Endothelial cell (in vitro differentiated cells): Measurements from ENCODE around the gene ZNF575. TPM values are rescaled to one million over a fixed set of nuclear protein-coding genes. Genes with fewer than 3 reads are reported as not detected.
"Not testable (repeated sequence)": the region's sequence is repeated elsewhere in the genome, so short reads cannot be mapped to it uniquely, and the experiment has no call there.

Experiments
- DNase-seq: peaks from one replicate; pipeline ENCODE4 v3.0.0; 2021; ENCODE audit warnings: low spot score
- H3K27ac Mint-ChIP-seq: one replicate; pipeline ENCODE4 v1.8.0; 2021; ENCODE audit warnings: mixed read lengths, inconsistent platforms; ENCODE audit not compliant: unreplicated experiment
- H3K27me3 Mint-ChIP-seq: one replicate; pipeline ENCODE4 v1.8.0; 2021; ENCODE audit warnings: mild to moderate bottlenecking, moderate library complexity, mixed read lengths, inconsistent platforms; ENCODE audit not compliant: unreplicated experiment
- H3K36me3 Mint-ChIP-seq: one replicate; pipeline ENCODE4 v1.8.0; 2021; ENCODE audit warnings: mild to moderate bottlenecking, low read depth, mixed read lengths, inconsistent platforms; ENCODE audit not compliant: unreplicated experiment
- H3K4me1 Mint-ChIP-seq: one replicate; pipeline ENCODE4 v1.8.0; 2021; ENCODE audit warnings: mild to moderate bottlenecking, mixed read lengths, inconsistent platforms; ENCODE audit not compliant: unreplicated experiment
- H3K4me3 Mint-ChIP-seq: one replicate; pipeline ENCODE4 v1.8.0; 2021; ENCODE audit warnings: mild to moderate bottlenecking, mixed read lengths, inconsistent platforms; ENCODE audit not compliant: unreplicated experiment
- H3K9me3 Mint-ChIP-seq: one replicate; pipeline ENCODE4 v1.8.0; 2021; ENCODE audit warnings: mixed read lengths, inconsistent platforms; ENCODE audit not compliant: unreplicated experiment
- total RNA-seq: library from RNA; stranded (reverse); fragmentation: NEBNext Ultra II Directional; extraction: Animal tissue kit (Norgen Biotek cat#: 25700); gene quantifications from one replicate; pipeline ENCODE4 v1.2.1, GENCODE V29; 2021; ENCODE audit not compliant: unreplicated experiment
- TF ChIP-seq, protein P1 (sequence below): fragments of 200-600 bp; sonication (generic); IDR thresholded peaks from one replicate; pipeline ENCODE4 v1.5.0; 2021; ENCODE audit warnings: antibody characterized with exemption; ENCODE audit not compliant: unreplicated experiment

The ZNF575 gene
- total RNA-seq, 1 donor from 2014 or later: 2.3 TPM

DNA sequence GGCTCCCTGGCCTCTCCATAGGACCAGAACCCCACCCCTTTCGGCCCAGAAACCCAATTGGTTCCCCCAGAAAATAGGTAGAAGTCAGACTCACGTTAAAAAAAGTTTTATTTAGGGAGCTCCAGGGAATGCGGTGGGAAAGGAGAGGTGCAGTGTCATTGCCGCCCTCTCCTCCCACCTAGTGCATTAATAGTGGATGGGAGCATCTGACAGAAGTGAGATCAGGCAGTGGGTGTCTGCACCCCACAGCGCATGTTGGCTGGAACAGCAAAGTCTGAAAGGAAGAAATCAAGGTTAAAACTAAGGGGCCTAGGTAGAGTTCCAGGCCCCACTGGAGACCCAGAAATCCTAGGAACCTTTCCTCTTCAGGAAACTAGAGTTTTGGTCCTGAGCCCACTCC, 26.4 kb upstream of the ZNF575 start:
- TF ChIP-seq, protein P1, sequence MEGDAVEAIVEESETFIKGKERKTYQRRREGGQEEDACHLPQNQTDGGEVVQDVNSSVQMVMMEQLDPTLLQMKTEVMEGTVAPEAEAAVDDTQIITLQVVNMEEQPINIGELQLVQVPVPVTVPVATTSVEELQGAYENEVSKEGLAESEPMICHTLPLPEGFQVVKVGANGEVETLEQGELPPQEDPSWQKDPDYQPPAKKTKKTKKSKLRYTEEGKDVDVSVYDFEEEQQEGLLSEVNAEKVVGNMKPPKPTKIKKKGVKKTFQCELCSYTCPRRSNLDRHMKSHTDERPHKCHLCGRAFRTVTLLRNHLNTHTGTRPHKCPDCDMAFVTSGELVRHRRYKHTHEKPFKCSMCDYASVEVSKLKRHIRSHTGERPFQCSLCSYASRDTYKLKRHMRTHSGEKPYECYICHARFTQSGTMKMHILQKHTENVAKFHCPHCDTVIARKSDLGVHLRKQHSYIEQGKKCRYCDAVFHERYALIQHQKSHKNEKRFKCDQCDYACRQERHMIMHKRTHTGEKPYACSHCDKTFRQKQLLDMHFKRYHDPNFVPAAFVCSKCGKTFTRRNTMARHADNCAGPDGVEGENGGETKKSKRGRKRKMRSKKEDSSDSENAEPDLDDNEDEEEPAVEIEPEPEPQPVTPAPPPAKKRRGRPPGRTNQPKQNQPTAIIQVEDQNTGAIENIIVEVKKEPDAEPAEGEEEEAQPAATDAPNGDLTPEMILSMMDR: no peak
- Mint-ChIP-seq H3K9me3 (no peaks in the 10 kb centered on the region), H3K4me3 (no peak overlapping the region), H3K27ac (no peak overlapping the region), H3K4me1 (peaks cover 16% of the 10 kb centered on the region), H3K36me3 (peaks cover 26% of the 10 kb centered on the region), H3K27me3 (peaks cover 11% of the 10 kb centered on the region)
- DNase-seq: no peak

DNA sequence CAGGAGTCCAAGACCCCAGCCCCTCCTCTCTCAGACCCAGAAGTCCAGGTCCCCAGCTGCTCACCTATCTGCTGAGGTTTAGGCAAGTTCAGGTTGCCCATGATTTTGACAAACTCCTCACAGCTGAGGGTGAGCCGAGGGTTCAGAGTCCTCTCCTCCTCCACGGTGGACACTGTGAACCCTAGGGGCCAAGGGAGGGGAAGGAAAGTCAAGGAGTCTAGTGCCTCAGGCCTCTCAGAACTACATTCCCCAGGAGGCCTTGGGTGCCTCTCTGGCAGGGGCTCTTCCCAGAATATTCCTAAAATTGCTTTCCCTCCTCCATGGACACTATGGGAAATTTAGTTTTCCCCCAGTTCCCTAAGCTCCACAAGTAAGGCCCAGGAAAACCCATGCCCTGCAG, 25.1 kb upstream of the ZNF575 start:
- Mint-ChIP-seq H3K4me3 (no peak overlapping the region), H3K27me3 (peaks cover 11% of the 10 kb centered on the region), H3K36me3 (peaks cover 35% of the 10 kb centered on the region), H3K27ac (no peak overlapping the region), H3K4me1 (peaks cover 14% of the 10 kb centered on the region), H3K9me3 (no peaks in the 10 kb centered on the region)
- DNase-seq: no peak
- TF ChIP-seq, protein P1: no peak

DNA sequence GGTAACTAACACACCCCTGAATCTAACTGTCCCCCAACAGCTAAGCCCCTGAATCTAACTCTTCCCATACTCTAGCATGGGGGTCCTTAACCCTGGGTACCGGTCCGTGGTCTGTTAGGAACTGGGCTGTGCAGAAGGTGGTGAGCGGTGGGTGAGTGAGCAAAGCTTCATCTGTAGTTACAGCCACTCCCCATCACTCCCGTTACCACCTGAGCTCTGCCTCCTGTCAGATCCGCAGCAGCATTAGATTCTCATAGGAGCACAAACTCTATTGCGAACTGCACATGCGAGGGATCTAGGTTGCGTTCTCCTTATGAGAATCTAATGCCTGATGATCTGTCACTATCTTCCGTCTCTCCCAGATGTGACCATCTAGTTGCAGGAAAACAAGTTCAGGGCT, 22.3 kb upstream of the ZNF575 start:
- Mint-ChIP-seq H3K27ac (no peak overlapping the region), H3K27me3 (peaks cover 7% of the 10 kb centered on the region), H3K4me3 (peak overlapping the region; percentile 12), H3K4me1 (no peaks in the 10 kb centered on the region), H3K9me3 (no peaks in the 10 kb centered on the region), H3K36me3 (peaks cover 41% of the 10 kb centered on the region)
- TF ChIP-seq, protein P1: no peak
- no peak for DNase-seq

DNA sequence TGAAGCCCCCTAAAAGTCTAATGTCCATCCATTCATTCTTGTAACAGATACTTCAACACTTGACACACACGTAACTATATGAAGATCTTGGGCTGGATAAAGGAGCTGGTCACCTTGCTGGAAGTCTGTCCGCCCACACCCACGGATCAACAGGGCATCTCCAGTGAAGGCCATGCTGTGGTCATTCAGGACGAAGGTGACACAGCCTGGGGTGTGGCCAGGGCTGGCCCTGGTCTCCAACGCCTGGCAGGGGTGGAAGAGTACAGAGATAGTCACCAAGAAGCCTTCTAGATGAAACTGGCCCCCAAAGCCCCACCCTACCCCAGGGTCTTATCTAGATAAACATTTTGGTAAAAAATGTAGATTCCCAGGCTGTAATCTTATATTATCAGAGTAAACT, 21.7 kb upstream of the ZNF575 start:
- Mint-ChIP-seq H3K4me3 (peak overlapping the region; percentile 12), H3K36me3 (peaks cover 36% of the 10 kb centered on the region), H3K9me3 (no peaks in the 10 kb centered on the region), H3K27me3 (peaks cover 7% of the 10 kb centered on the region), H3K4me1 (no peaks in the 10 kb centered on the region), H3K27ac (no peak overlapping the region)
- no peak for DNase-seq
- TF ChIP-seq, protein P1: no peak

DNA sequence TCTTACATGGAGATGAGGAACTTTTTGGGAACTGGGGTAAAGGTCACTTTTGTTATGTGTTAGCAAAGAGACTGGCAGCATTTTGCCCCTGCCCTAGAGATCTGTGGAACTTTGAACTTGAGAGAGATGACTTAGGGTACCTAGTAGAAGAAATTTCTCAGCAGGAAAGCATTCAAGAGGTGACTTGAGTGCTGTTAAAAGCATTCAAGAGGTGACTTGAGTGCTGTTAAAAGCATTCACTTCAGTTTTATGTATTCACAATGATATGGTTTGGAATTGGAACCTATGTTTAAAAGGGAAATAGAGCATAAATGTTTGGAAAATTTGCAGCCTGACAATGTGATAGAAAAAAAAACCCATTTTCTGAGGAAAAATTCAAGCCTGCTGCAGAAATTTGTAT, 20.6 kb upstream of the ZNF575 start:
- not testable (repeated sequence) for H3K27ac Mint-ChIP-seq, H3K4me3 Mint-ChIP-seq, H3K27me3 Mint-ChIP-seq, H3K9me3 Mint-ChIP-seq, DNase-seq, H3K4me1 Mint-ChIP-seq
- peaks cover 36% of the 10 kb centered on the region for H3K36me3 Mint-ChIP-seq

DNA sequence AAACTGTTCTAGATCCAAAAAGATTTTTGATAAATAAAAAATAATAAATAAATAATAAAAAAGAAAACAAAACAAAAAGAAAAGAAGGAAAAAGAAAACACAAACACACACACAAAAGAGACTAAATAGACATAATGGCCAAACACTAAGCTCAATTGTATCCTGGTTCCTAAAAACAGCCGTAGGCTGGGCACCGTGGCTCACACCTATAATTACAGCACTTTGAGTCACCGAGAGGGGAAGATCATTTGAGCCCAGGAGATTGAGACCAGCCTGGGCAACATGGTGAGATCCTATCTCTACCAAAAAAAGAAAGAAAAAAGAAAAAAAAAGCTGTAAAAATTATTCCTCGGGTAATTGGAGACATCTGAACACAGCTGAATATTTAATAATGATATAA, 14.9 kb upstream of the ZNF575 start:
- H3K4me1 Mint-ChIP-seq: peaks cover 4% of the 10 kb centered on the region
- H3K27ac Mint-ChIP-seq: no peak overlapping the region
- H3K27me3 Mint-ChIP-seq: peaks cover 5% of the 10 kb centered on the region
- H3K4me3 Mint-ChIP-seq: no peak overlapping the region
- H3K36me3 Mint-ChIP-seq: peaks cover 6% of the 10 kb centered on the region
- DNase-seq: no peak
- TF ChIP-seq, protein P1: no peak
- H3K9me3 Mint-ChIP-seq: no peaks in the 10 kb centered on the region
